Ovary (tissue), 3 donors: ENCODE results near the gene PLCH2.

Source experiments
- EP300 ChIP-seq: sonication (generic); formaldehyde crosslinking; IDR thresholded peaks from one replicate; pipeline ENCODE4 v1.6.1; 2017; ENCODE audit warnings: antibody characterized with exemption
- POLR2A ChIP-seq: fragments of 450-650 bp; IDR thresholded peaks from one replicate; pipeline ENCODE4 v1.6.1; 2017; ENCODE audit warnings: antibody characterized with exemption, mild to moderate bottlenecking, moderate library complexity
- TF ChIP-seq, protein P1 (sequence below), 3 donors: fragments of 450-650 bp in 2 of 3; fragments of 200-600 bp in 1 of 3; IDR thresholded peaks; one replicate each; pipeline versions ENCODE4 v1.5.1 to v1.8.0; 2016 to 2022; ENCODE audit warnings: antibody characterized with exemption in 3 of 3, mild to moderate bottlenecking in 1 of 3
- donor health status: DM: no; HTN: no; CAD: no.

DNA sequence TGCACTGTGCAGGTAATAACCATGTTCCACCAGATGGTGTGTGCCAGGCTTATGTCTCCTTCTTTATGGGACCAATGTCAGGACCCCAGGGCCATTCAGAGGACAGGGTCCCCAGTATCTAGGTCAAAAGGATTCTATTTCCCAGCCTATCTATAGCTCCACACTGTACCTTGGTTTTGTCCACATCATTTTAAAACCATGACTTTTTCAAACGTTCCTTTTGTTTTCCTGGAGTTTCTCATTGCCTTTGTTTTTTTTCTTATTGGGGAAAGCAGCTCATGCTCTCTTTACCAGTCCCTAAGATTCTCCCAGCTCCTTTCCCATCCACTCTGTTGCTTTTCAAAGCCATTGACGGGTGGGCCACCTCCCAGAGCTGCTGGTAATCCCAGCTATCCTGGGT, 12.6 kb downstream of the PLCH2 start:
- TF ChIP-seq, protein P1, sequence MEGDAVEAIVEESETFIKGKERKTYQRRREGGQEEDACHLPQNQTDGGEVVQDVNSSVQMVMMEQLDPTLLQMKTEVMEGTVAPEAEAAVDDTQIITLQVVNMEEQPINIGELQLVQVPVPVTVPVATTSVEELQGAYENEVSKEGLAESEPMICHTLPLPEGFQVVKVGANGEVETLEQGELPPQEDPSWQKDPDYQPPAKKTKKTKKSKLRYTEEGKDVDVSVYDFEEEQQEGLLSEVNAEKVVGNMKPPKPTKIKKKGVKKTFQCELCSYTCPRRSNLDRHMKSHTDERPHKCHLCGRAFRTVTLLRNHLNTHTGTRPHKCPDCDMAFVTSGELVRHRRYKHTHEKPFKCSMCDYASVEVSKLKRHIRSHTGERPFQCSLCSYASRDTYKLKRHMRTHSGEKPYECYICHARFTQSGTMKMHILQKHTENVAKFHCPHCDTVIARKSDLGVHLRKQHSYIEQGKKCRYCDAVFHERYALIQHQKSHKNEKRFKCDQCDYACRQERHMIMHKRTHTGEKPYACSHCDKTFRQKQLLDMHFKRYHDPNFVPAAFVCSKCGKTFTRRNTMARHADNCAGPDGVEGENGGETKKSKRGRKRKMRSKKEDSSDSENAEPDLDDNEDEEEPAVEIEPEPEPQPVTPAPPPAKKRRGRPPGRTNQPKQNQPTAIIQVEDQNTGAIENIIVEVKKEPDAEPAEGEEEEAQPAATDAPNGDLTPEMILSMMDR (IDR thresholded peaks at IDR 0.05): no peak
- TF ChIP-seq POLR2A: no peak
- no peak for TF ChIP-seq EP300
